Heart left ventricle (tissue), 16 donors: ENCODE results near the gene MSI2. TPM values are rescaled to one million over a fixed set of nuclear protein-coding genes. Genes with fewer than 3 reads are reported as not detected.

ENCODE experiments used
- ATAC-seq, 4 donors: fragments of 200-7000 bp; cut with Tn5 transposase; one replicate each; pipeline ENCODE4 v1.9.1; 2020 to 2022; ENCODE audit warnings: moderate library complexity in 4 of 4, mild to moderate bottlenecking in 3 of 4, moderate number of reproducible peaks in 1 of 4
- DNase-seq, 5 donors: peaks; one replicate each; pipeline ENCODE4 v3.0.0-alpha.2; 2020
- H3K27ac ChIP-seq, 12 donors: fragments of 200-600 bp; sonication (generic) in 4 of 12; one replicate each; pipeline versions ENCODE4 v1.5.0 to v1.8.0; 2016 to 2022; ENCODE audit warnings: mild to moderate bottlenecking in 2 of 12
- H3K27me3 ChIP-seq, 9 donors: fragments of 200-600 bp; sonication (generic) in 2 of 9; one replicate each; pipeline versions ENCODE4 v1.5.1 to v1.8.0; 2016 to 2022; ENCODE audit warnings: mild to moderate bottlenecking in 3 of 9
- H3K36me3 ChIP-seq, 9 donors: fragments of 200-600 bp; sonication (generic) in 2 of 9; one replicate each; pipeline versions ENCODE4 v1.5.0 to v1.8.0; 2018 to 2022; ENCODE audit warnings: mild to moderate bottlenecking in 2 of 9
- H3K4me1 ChIP-seq, 12 donors: fragments of 200-600 bp; sonication (generic) in 4 of 12; one replicate each; pipeline versions ENCODE4 v1.5.0 to v1.8.0; 2016 to 2022; ENCODE audit warnings: mild to moderate bottlenecking in 3 of 12
- H3K4me3 ChIP-seq, 12 donors: fragments of 200-600 bp; sonication (generic) in 4 of 12; one replicate each; pipeline versions ENCODE4 v1.5.0 to v1.8.0; 2017 to 2022; ENCODE audit warnings: mild to moderate bottlenecking in 9 of 12, moderate library complexity in 4 of 12
- H3K9me3 ChIP-seq, 12 donors: fragments of 200-600 bp; sonication (generic) in 4 of 12; one replicate each; pipeline versions ENCODE4 v1.5.0 to v1.8.0; 2016 to 2022; ENCODE audit warnings: mild to moderate bottlenecking in 1 of 12
- POLR2A ChIP-seq, 2 donors: fragments of 450-650 bp; IDR thresholded peaks; one replicate each; pipeline ENCODE4 v1.6.1; 2017; ENCODE audit warnings: antibody characterized with exemption in 2 of 2, mild to moderate bottlenecking in 2 of 2, moderate library complexity in 2 of 2
- WGBS, 4 donors: extraction: QIAGEN DNeasy Blood & Tissue Kit in 2 of 4; methylation state at CpG; one replicate each; pipeline versions ENCODE4 v1.1.5 to v1.1.7; 2013 to 2018; 5-methylcytosine and 5-hydroxymethylcytosine counted together
- intact Hi-C, 10 donors: fragments of 100-400 bp; cut with DNase I; formaldehyde crosslinking; loops; one replicate each; pipeline versions ENCODE4 v1.11.1 to v1.14.2; 2022
- polyA plus RNA-seq, 2 donors: library from polyadenylated mRNA; stranded (reverse); fragments of 200-250 nt; gene quantifications; one replicate each; pipeline ENCODE4 v1.2.3, GENCODE V29; 2013
- total RNA-seq, 9 donors: library from RNA; depleted of rRNA in 2 of 9; stranded (reverse); fragments of >200 nt in 2 of 9; fragmentation: NEBNext Ultra II Directional in 3 of 9; extraction: Animal tissue kit (Norgen Biotek cat#: 25700) in 3 of 9; gene quantifications; one replicate each; pipeline versions ENCODE4 v1.1.0 to v1.2.4, GENCODE V29; 2016 to 2023
- TF ChIP-seq, protein P1 (sequence below), 12 donors: fragments of 200-600 bp; sonication (generic) in 4 of 12; IDR thresholded peaks; one replicate each; pipeline versions ENCODE4 v1.5.0 to v1.8.0; 2018 to 2022; ENCODE audit warnings: antibody characterized with exemption in 12 of 12, mild to moderate bottlenecking in 5 of 12
- donor health status: ischemic (EF 13 %, LVEDD 7.1; RV severe dilation, severe dysfunction).
- donor health status: healthy with polysubstance abuse.
- donor health status: DM: no; HTN: yes; CAD: no.
- donor health status: DM: no; HTN: no; CAD: no.
- donor health status: ischemic (EF 25% LVEDD 6.9; RV normal size, moderate dysfunction).
- donor health status: ischemic (EF 25% LVEDD 5.7; RV mildly dilated, moderate dysfunction).
- donor health status: healthy.
- donor health status: DM: yes; HTN: yes; CAD: no.
- donor health status: ischemic (EF 35%, LVEDD 5.7; RV mildly dilated, moderate dysfunction).
- donor health status: nonischemic (EF 11% LVEDD 7.7; RV severe dilation, severe dysfunction).
- donor health status: DM: yes; HTN: yes; CAD: no.
- donor health status: PGD.
- donor health status: ischemic (EF 29% LVEDD 5.4; RV normal size, mild dysfunction).
- donor health status: nonischemic (EF 23%, LVEDD 6.1; RV moderate dilation, normal function).

Gene MSI2
- total and polyA plus RNA-seq, 11 donors: 35.9 to 120 (median 104) TPM

DNA sequence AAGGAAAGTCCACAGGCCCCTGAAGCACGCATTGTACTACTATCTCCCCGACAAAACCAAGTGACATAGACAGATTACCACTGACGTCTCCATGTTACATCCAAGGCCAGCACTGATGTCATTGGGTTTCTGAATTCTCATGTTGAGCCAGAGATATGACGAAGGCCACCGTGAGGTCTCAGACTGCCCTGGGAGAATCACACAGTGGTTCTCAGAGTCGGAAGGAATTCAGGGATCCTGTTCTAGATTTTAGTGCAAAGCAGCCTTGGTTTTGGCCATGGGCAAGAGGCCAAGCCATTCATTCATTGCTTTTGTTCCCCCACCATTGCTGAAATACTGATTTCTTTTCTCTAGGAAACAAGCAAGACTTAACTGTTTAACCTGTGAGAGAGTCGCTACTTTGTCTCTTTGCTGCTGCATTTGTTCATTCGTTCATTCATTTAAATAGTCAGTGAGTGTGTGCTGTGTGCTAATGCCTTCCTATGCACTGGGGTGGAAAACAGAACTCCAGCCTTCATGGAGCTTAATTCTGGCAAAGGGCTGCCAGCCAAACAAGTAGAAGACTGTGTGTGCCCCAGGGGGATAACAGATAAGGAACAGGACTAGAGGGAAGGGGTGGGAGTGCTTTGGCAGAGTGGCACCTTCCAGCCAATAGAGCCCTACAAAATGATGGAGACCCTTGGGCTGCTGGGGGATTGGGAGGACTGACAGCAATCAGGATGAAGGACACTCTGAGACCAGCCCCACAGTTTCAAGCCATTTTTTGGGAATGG lies 222.3 kb downstream of the MSI2 start:
- Histone ChIP-seq H3K27me3 (no peaks in the 10 kb centered on the region), H3K4me3 (no peak overlapping the region), H3K27ac (peak overlapping the region in 9 of 12 donors; percentile 28 to 84 (median 63)), H3K9me3 (no peaks in the 10 kb centered on the region), H3K36me3 (no peaks in the 10 kb centered on the region), H3K4me1 (peaks cover 0 to 83% (median 44%) of the 10 kb centered on the region in 12 donors)
- ATAC-seq: peak; percentile 70 to 90 (median 83)
- WGBS, 4 donors: 36 to 51% (median 45%) methylated on average over 8 of the region's 8 CpGs
- peak in 3 of 5 donors; percentile 50 to 70 (median 61) for DNase-seq
- TF ChIP-seq, protein P1, sequence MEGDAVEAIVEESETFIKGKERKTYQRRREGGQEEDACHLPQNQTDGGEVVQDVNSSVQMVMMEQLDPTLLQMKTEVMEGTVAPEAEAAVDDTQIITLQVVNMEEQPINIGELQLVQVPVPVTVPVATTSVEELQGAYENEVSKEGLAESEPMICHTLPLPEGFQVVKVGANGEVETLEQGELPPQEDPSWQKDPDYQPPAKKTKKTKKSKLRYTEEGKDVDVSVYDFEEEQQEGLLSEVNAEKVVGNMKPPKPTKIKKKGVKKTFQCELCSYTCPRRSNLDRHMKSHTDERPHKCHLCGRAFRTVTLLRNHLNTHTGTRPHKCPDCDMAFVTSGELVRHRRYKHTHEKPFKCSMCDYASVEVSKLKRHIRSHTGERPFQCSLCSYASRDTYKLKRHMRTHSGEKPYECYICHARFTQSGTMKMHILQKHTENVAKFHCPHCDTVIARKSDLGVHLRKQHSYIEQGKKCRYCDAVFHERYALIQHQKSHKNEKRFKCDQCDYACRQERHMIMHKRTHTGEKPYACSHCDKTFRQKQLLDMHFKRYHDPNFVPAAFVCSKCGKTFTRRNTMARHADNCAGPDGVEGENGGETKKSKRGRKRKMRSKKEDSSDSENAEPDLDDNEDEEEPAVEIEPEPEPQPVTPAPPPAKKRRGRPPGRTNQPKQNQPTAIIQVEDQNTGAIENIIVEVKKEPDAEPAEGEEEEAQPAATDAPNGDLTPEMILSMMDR (IDR thresholded peaks at IDR 0.05): no peak
- TF ChIP-seq POLR2A (IDR thresholded peaks at IDR 0.05): no peak
- intact Hi-C loops: loop anchor here in 1 of 10 donors (10.0 kb wide), 1 partner anchor 96 kb away; no protein-coding TSS in a partner anchor

DNA sequence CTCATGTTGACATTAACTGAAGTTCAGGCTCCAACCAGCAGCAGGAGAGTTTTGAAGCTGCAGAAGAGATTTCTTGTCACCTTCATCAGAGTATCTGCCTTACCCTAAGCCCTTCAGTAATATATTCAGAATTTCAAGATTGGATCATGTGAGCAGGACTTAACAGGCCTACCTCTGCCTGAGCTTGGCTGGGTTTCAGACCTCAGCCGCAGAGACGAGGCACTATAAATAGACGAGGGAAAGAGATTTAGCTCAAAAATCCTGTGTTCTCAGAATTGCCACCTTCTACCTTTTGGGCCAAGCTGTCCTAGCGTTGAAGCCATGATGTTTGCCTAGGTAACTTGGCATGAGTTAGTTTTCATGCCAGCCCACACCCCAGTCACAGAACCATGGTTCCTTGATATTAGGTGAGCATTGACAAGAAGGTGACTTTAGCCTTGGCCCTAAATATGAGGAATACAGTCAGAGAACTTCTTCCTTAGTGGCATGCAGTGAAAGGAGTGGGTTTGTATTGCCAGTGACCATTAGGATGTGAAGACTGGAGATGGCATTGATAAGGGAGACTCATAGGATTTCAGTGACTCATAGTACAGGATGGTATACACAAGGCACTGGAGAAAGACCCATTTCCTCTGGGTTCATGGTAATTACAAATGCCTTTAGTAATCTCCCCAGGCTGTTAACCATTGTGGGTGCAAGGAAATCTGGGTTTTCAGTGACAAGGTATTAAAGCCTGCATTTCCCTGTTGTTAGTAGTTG lies 224.3 kb downstream of the MSI2 start:
- no peaks in the 10 kb centered on the region for H3K36me3 ChIP-seq
- no peak overlapping the region for H3K4me3 ChIP-seq
- intact Hi-C loops: no loop called here
- DNase-seq (peak in 3 of 5 donors; percentile 43 to 54 (median 50)), ATAC-seq (peak in 3 of 4 donors; percentile 43 to 51 (median 51))
- TF ChIP-seq, protein P1 (IDR thresholded peaks at IDR 0.05): no peak
- no peak for TF ChIP-seq POLR2A (IDR thresholded peaks at IDR 0.05)
- H3K9me3 ChIP-seq: no peaks in the 10 kb centered on the region
- peaks cover 0 to 75% (median 44%) of the 10 kb centered on the region in 12 donors for H3K4me1 ChIP-seq
- 33 to 61% (median 45%) methylated on average over 4 of the region's 4 CpGs for WGBS, 4 donors
- H3K27me3 ChIP-seq: no peaks in the 10 kb centered on the region
- peak overlapping the region in 9 of 12 donors; percentile 28 to 76 (median 68) for H3K27ac ChIP-seq

DNA sequence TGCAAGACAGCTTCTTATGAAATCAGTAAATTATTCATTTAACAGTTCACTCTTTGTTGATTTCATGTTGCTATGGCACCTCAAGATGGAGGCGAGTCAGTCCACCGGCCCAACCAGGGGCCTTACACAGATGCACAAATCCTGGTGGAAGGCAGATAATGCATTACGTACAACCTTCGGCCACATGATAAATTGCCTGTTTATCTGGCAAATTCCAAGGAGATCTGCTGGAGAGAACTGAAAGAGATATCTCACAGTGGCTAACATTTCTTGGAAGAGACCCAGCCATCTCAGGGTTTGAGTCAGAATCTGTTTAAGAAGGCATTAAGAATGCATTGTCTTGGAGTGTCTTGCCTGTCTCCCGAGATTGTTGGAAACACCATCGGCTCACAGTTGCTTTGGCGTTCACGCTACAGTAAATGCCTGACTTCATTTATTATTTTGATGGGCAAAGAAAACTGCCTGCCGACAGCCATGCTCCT lies 225.6 kb downstream of the MSI2 start:
- Histone ChIP-seq H3K36me3 (no peaks in the 10 kb centered on the region), H3K27ac (peak overlapping the region in 3 of 12 donors; percentile 40 to 76 (median 74)), H3K4me1 (peaks cover 0 to 76% (median 54%) of the 10 kb centered on the region in 12 donors), H3K4me3 (no peak overlapping the region), H3K27me3 (no peaks in the 10 kb centered on the region), H3K9me3 (no peaks in the 10 kb centered on the region)
- TF ChIP-seq POLR2A (IDR thresholded peaks at IDR 0.05): no peak
- TF ChIP-seq, protein P1 (IDR thresholded peaks at IDR 0.05): no peak
- ATAC-seq (no peak), DNase-seq (no peak)
- intact Hi-C loops: no loop called here
- WGBS, 4 donors: 72 to 79% (median 76%) methylated on average over 9 of the region's 9 CpGs

DNA sequence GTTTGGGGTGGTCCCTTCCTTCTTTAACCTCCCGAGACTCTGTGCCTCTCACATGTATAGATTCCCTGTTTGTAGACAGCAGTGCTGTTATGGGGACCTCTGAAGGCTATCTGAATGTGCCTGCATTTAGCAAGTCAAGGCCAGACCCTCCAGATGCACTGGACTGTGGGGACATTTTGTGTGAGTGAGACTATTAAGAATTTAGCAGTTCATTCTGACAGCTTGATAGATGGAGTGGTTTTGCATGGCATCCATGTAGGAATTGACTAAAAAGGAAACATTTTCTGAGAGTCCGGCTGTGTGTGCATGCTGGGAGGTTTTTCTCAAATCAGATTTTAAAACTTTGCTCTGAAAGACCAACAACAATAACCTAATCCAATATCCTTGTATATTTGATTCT lies 226.3 kb downstream of the MSI2 start:
- DNase-seq (no peak), ATAC-seq (no peak)
- intact Hi-C loops: no loop called here
- H3K9me3 ChIP-seq: no peaks in the 10 kb centered on the region
- 85 to 98% (median 96%) methylated on average over 2 of the region's 2 CpGs for WGBS, 4 donors
- no peaks in the 10 kb centered on the region for H3K36me3 ChIP-seq
- no peak overlapping the region for H3K4me3 ChIP-seq
- TF ChIP-seq, protein P1 (IDR thresholded peaks at IDR 0.05): no peak
- TF ChIP-seq POLR2A (IDR thresholded peaks at IDR 0.05): no peak
- H3K27me3 ChIP-seq: no peaks in the 10 kb centered on the region
- peaks cover 0 to 78% (median 58%) of the 10 kb centered on the region in 12 donors for H3K4me1 ChIP-seq
- no peak overlapping the region for H3K27ac ChIP-seq
